Pancreas (tissue), 10 donors: ENCODE measurements around the gene RBM4. TPM values are rescaled to one million over a fixed set of nuclear protein-coding genes. Genes with fewer than 3 reads are reported as not detected.

Experiments used
- ATAC-seq, 4 donors: fragments of 200-7000 bp; cut with Tn5 transposase; one replicate each; pipeline versions ENCODE4 v1.8.0 to v1.9.1; 2020; ENCODE audit warnings: mild to moderate bottlenecking in 4 of 4, moderate library complexity in 4 of 4
- DNase-seq, 6 donors: peaks; one replicate each; pipeline ENCODE4 v3.0.0-alpha.2; 2020
- FAIRE-seq: peaks from 2 replicates; lab custom pipeline; 2012; peaks lifted over from hg19 to GRCh38; lab: Jason Lieb, UNC
- H3K27ac ChIP-seq, 4 donors: fragments of 200-600 bp; sonication (generic); 1 replicate in 3 of 4; 2 replicates in 1 of 4; pipeline versions ENCODE4 v1.5.0 to v1.8.0; 2020
- H3K27me3 ChIP-seq, 4 donors: fragments of 200-600 bp; one replicate each; pipeline ENCODE4 v1.8.0; 2021
- H3K36me3 ChIP-seq, 3 donors: fragments of 200-600 bp; sonication (generic) in 1 of 3; one replicate each; pipeline versions ENCODE4 v1.5.0 to v1.8.0; 2020 to 2021
- H3K4me1 ChIP-seq, 3 donors: fragments of 200-600 bp; one replicate each; pipeline ENCODE4 v1.8.0; 2021
- H3K4me3 ChIP-seq, 4 donors: fragments of 200-600 bp; sonication (generic) in 2 of 4; one replicate each; pipeline versions ENCODE4 v1.5.0 to v1.8.0; 2020 to 2021
- H3K9me3 ChIP-seq, 4 donors: fragments of 200-600 bp; one replicate each; pipeline ENCODE4 v1.8.0; 2021
- WGBS, 2 donors: extraction: QIAGEN DNeasy Blood & Tissue Kit; methylation state at CpG; one replicate each; pipeline ENCODE4 v1.1.7; 2013; 5-methylcytosine and 5-hydroxymethylcytosine counted together
- intact Hi-C, 3 donors: fragments of 100-400 bp; cut with DNase I; formaldehyde crosslinking; loops; one replicate each; pipeline versions ENCODE4 v1.11.1 to v1.14.2; 2022
- polyA plus RNA-seq, 2 donors: library from polyadenylated mRNA; stranded (reverse); fragments of 200-250 nt; gene quantifications; one replicate each; pipeline ENCODE4 v1.2.3, GENCODE V29; 2013
- total RNA-seq, 6 donors: library from RNA; stranded (reverse); fragmentation: NEBNext Ultra II Directional in 4 of 6; extraction: Animal tissue kit (Norgen Biotek cat#: 25700) in 4 of 6; gene quantifications; one replicate each; pipeline versions ENCODE4 v1.2.1 to v1.2.4, GENCODE V29; 2021 to 2023
- TF ChIP-seq, protein P1 (sequence below), 4 donors: fragments of 200-600 bp; sonication (generic) in 3 of 4; IDR thresholded peaks; one replicate each; pipeline versions ENCODE4 v1.5.0 to v1.8.0; 2021; ENCODE audit warnings: antibody characterized with exemption in 4 of 4
- donor health status: healthy with polysubstance abuse.
- donor health status: DM: no; HTN: no; CAD: no; lungs with moderate emphysema.
- donor health status: DM: no; HTN: no; CAD: no.
- donor health status: control.
- donor health status: control.
- donor health status: Bipolar disorder and iron deficiency.
- donor health status: DM: yes; HTN: yes; CAD: no.
- donor health status: DM: no; HTN: no; CAD: no.
- donor health status: DM: no; HTN: no; CAD: no.
- donor health status: DM: yes; HTN: yes; CAD: no.

RBM4 gene
- total and polyA plus RNA-seq, 8 donors, result 47.5 to 84.2 (median 65.1) TPM

DNA sequence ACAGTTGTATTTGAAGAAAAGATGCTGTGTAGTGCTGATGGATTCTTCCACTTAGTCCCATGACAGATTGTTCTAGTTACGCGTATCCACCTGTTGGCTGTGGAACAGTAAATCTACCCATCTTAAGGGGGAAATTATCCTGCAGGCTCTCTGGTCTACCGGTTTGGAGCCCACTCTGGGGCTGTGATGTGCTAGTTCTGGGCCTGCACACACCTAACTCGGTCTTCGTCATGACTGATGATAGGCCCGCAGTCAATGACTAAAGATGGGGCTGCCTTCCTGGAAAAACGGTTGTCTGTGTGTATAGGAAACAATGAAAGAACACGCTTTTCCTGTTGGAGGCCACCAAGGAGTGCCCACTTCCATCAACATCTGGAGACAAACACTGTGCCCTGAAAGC lies 45.4 kb downstream of the RBM4 start:
- no peak for DNase-seq
- no peak for FAIRE-seq

DNA sequence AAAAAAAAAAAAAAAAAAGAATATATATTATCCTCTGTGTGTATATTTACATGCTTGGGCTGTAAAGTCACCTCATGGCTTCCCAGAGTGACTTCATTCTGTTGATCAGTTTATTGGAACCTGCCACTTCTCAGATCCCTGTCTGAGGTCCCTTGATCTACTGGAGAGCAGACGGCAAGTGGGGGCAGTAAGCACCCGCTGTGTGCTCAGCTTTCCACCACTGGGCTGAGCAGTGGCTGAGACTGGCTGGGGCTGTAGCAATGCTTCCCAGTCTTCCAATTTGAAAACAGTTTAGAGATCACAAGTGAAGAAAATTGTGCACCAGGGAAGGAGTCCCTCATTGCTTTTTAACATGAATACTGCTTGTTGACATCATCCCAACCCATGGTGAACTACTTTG lies 46.1 kb downstream of the RBM4 start:
- no peak for ATAC-seq
- H3K4me3 ChIP-seq, result no peak overlapping the region
- WGBS, 2 donors, result 94% methylated on average over 2 of the region's 2 CpGs
- no peaks in the 10 kb centered on the region for H3K9me3 ChIP-seq
- intact Hi-C loops, result loop anchor here in 2 of 3 donors (10.0 kb wide), 1 partner anchor 270 kb away; no protein-coding TSS in a partner anchor
- H3K36me3 ChIP-seq, result peaks cover 0 to 10% (median 0%) of the 10 kb centered on the region in 3 donors
- no peak overlapping the region for H3K27ac ChIP-seq
- TF ChIP-seq, protein P1, sequence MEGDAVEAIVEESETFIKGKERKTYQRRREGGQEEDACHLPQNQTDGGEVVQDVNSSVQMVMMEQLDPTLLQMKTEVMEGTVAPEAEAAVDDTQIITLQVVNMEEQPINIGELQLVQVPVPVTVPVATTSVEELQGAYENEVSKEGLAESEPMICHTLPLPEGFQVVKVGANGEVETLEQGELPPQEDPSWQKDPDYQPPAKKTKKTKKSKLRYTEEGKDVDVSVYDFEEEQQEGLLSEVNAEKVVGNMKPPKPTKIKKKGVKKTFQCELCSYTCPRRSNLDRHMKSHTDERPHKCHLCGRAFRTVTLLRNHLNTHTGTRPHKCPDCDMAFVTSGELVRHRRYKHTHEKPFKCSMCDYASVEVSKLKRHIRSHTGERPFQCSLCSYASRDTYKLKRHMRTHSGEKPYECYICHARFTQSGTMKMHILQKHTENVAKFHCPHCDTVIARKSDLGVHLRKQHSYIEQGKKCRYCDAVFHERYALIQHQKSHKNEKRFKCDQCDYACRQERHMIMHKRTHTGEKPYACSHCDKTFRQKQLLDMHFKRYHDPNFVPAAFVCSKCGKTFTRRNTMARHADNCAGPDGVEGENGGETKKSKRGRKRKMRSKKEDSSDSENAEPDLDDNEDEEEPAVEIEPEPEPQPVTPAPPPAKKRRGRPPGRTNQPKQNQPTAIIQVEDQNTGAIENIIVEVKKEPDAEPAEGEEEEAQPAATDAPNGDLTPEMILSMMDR (IDR thresholded peaks at IDR 0.05), result no peak
- no peak for FAIRE-seq
- H3K4me1 ChIP-seq, result no peaks in the 10 kb centered on the region
- no peaks in the 10 kb centered on the region for H3K27me3 ChIP-seq
- DNase-seq, result no peak

More for the DNA sequence above, 45.4 kb downstream of the RBM4 start:
- no peak for ATAC-seq
- TF ChIP-seq, protein P1 (IDR thresholded peaks at IDR 0.05), result no peak
- intact Hi-C loops, result loop anchor here in 2 of 3 donors (10.0 kb wide), 1 partner anchor 269 kb away; no protein-coding TSS in a partner anchor
- Histone ChIP-seq H3K4me1 (no peaks in the 10 kb centered on the region), H3K4me3 (no peak overlapping the region), H3K27ac (no peak overlapping the region), H3K9me3 (no peaks in the 10 kb centered on the region), H3K36me3 (peaks cover 0 to 9% (median 0%) of the 10 kb centered on the region in 3 donors), H3K27me3 (no peaks in the 10 kb centered on the region)
- WGBS, 2 donors, result 84 to 85% methylated on average over 8 of the region's 8 CpGs

DNA sequence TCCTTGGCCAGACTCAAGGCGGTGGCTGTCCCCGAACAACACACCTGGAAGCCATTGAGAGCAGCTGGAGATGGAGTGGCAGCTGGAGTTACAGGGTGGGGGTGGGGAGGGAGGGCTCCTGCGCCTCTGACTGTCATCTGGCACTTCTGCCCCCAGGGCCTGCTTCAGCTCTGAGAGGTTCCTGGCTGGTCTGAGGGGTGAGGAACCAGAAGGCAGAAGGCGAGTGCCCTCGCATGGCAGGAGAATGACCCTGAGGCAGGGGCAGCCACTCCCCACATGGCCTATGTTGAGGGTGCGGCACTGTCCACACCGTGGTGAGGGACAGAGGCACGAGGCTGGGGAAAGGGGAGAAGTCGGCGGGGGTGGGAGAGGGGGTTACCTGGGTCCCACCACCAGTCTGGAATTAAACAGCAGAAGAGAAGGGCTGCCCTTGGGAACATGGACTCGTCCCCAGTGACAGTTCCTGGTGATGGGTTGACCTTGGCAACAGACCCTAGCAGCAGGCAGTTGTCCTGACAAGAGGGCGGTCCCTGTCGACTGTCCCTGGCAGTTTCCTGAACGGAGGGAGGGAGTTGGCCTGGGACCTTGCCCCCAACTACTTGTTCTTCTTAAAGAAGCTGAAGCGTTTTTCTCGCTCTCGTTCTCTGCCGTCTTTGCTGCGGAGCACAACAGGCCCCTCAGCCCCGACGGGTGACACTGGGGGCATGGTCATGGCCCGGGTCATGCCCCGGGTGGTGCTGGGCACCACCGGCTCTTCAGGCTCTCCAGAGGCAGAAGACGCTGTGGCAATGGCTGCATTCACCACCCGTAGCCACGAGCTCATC lies 47.0 kb downstream of the RBM4 start:
- no peak for DNase-seq

DNA sequence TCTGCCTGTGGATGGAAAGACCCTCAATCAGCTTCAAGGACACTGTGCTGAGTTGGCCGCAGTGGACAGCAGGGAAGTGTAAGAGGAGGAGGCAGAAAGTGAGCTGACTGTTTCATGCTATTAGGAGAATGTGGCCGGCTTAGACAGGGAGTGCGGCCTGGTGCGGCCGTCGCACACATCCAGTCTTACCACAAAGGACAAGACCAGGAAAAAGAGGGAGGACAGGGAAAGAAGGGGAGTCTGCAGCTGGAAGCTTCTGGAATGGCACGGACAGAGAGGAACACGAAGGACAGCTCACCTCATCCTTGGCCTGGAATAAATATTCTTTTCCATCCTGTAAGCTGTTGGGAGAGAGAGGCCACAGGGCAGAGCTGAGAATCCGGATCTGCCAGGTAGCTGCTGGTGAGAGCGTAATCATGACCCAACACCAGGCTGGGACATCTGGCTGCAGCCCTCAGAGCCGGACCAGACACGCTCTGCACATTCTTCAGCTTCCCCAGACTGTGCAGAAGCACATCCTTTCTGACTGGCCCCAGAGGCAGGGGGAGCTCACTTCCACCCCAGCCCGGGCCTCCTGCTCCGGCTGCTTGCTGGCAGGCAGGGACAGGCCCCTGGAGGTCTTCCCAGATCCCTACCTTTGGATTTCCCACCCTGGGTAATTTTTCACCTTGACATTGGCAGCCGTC lies 47.7 kb downstream of the RBM4 start:
- FAIRE-seq (no peak), ATAC-seq (peak in 1 of 4 donors; percentile 23), DNase-seq (no peak)
- no peak overlapping the region for H3K4me3 ChIP-seq
- no peaks in the 10 kb centered on the region for H3K4me1 ChIP-seq
- no peaks in the 10 kb centered on the region for H3K27me3 ChIP-seq
- intact Hi-C loops, result loop anchor here in 2 of 3 donors (10.0 kb wide), 1 partner anchor 271 kb away; no protein-coding TSS in a partner anchor
- TF ChIP-seq, protein P1 (IDR thresholded peaks at IDR 0.05), result no peak
- peaks cover 0 to 20% (median 0%) of the 10 kb centered on the region in 3 donors for H3K36me3 ChIP-seq
- H3K9me3 ChIP-seq, result no peaks in the 10 kb centered on the region
- 90 to 91% methylated on average over 15 of the region's 15 CpGs for WGBS, 2 donors
- H3K27ac ChIP-seq, result no peak overlapping the region

More for the DNA sequence above, 47.0 kb downstream of the RBM4 start:
- no peak for ATAC-seq
- Histone ChIP-seq H3K27me3 (no peaks in the 10 kb centered on the region), H3K4me3 (no peak overlapping the region), H3K36me3 (peaks cover 0 to 19% (median 0%) of the 10 kb centered on the region in 3 donors), H3K4me1 (no peaks in the 10 kb centered on the region), H3K27ac (no peak overlapping the region), H3K9me3 (no peaks in the 10 kb centered on the region)
- TF ChIP-seq, protein P1 (IDR thresholded peaks at IDR 0.05), result no peak
- FAIRE-seq, result no peak
- WGBS, 2 donors, result 87 to 89% methylated on average over 27 of the region's 27 CpGs
- intact Hi-C loops, result loop anchor here in 2 of 3 donors (10.0 kb wide), 1 partner anchor 271 kb away; no protein-coding TSS in a partner anchor
